H1 (cell line): ENCODE data around the gene CRADD. TPM values are rescaled to one million over a fixed set of nuclear protein-coding genes. Genes with fewer than 3 reads are reported as not detected.
A peak's percentile ranks its signal among the peaks of the same experiment; 100 is the strongest.

Experiments used
- CTCF ChIA-PET: fragments of 300-600 bp; sonication (Branson Sonifier 250); formaldehyde crosslinking; loops from one replicate; lab custom pipeline; 2021; ENCODE audit not compliant: partially characterized antibody; lab: Charles Lee
- POLR2A ChIA-PET: fragments of 300-600 bp; sonication (Branson Sonifier 250); formaldehyde crosslinking; loops from one replicate; lab custom pipeline; 2021; ENCODE audit warnings: inconsistent platforms; ENCODE audit not compliant: partially characterized antibody; lab: Charles Lee
- DNase-seq, 2 experiments: peaks; one replicate each; pipeline versions ENCODE4 v3.0.0 to v3.0.0-alpha.2; 2010 to 2022; ENCODE audit warnings: low spot score in 2 of 2, low read depth in 1 of 2, mixed read lengths in 1 of 2
- FAIRE-seq: peaks from 2 replicates; lab custom pipeline; 2011; peaks lifted over from hg19 to GRCh38; lab: Jason Lieb, UNC
- H2AFZ ChIP-seq: 2 replicates; pipeline ENCODE4 v1.8.1; 2012; ENCODE audit warnings: low read length, inconsistent platforms
- H2AK5ac ChIP-seq: 2 replicates; pipeline ENCODE4 v1.6.1; 2013; ENCODE audit warnings: low read depth, low read length
- H2BK120ac ChIP-seq: replicated peaks from 2 replicates; pipeline ENCODE3; 2013; ENCODE audit warnings: low read depth, low read length, inconsistent platforms
- H2BK12ac ChIP-seq: 2 replicates; pipeline ENCODE4 v1.6.1; 2013; ENCODE audit warnings: low read depth, low read length
- H2BK15ac ChIP-seq: 2 replicates; pipeline ENCODE4 v1.6.1; 2013; ENCODE audit warnings: low read length
- H2BK20ac ChIP-seq: 2 replicates; pipeline ENCODE4 v1.6.1; 2013; ENCODE audit warnings: low read length
- H2BK5ac ChIP-seq: 2 replicates; pipeline ENCODE4 v1.6.1; 2013; ENCODE audit warnings: low read depth, low read length
- H3K14ac ChIP-seq: 2 replicates; pipeline ENCODE4 v1.6.1; 2013; ENCODE audit warnings: inconsistent platforms; ENCODE audit not compliant: insufficient read length
- H3K18ac ChIP-seq: 2 replicates; pipeline ENCODE4 v1.6.1; 2013; ENCODE audit warnings: low read length; ENCODE audit errors: extremely low read depth
- H3K23ac ChIP-seq: 2 replicates; pipeline ENCODE4 v1.6.1; 2013; ENCODE audit warnings: inconsistent platforms; ENCODE audit not compliant: insufficient read length
- H3K23me2 ChIP-seq: 2 replicates; pipeline ENCODE4 v1.6.1; 2013; ENCODE audit warnings: low read depth, low read length
- H3K27ac ChIP-seq: 2 replicates; pipeline ENCODE4 v1.6.1; 2011; ENCODE audit warnings: low read depth, low read length, inconsistent platforms
- H3K27me3 ChIP-seq, 4 experiments: replicated peaks in 1 of 4; 1 replicate in 1 of 4; 2 replicates in 3 of 4; pipeline versions ENCODE4 v1.6.1 to v1.8.1; 2011 to 2013; ENCODE audit warnings: low read length in 3 of 4, mild to moderate bottlenecking in 3 of 4, inconsistent platforms in 2 of 4, mixed read lengths in 2 of 4, moderate library complexity in 1 of 4; ENCODE audit not compliant: control insufficient read depth in 3 of 4, insufficient read depth in 3 of 4; ENCODE audit errors: extremely low read depth in 1 of 4
- H3K36me3 ChIP-seq, 4 experiments: 2 replicates each; pipeline versions ENCODE4 v1.6.1 to v1.8.1; 2011 to 2013; ENCODE audit warnings: mild to moderate bottlenecking in 4 of 4, low read length in 3 of 4, moderate library complexity in 2 of 4, control low read depth in 1 of 4, inconsistent platforms in 1 of 4; ENCODE audit not compliant: insufficient read depth in 4 of 4, control insufficient read depth in 2 of 4
- H3K4ac ChIP-seq: replicated peaks from 2 replicates; pipeline ENCODE3; 2013; ENCODE audit warnings: low read length, low read depth, mixed read lengths, inconsistent platforms; ENCODE audit not compliant: insufficient read length
- H3K4me1 ChIP-seq, 4 experiments: replicated peaks in 1 of 4; 1 replicate in 1 of 4; 2 replicates in 3 of 4; pipeline versions ENCODE4 v1.6.1 to v1.8.1; 2011 to 2013; ENCODE audit warnings: low read length in 3 of 4, inconsistent platforms in 2 of 4, mixed read lengths in 1 of 4; ENCODE audit not compliant: insufficient read depth in 4 of 4, control insufficient read depth in 3 of 4
- H3K4me2 ChIP-seq, 2 experiments: 2 replicates each; pipeline versions ENCODE4 v1.6.1 to v1.8.1; 2011 to 2013; ENCODE audit warnings: low read depth in 2 of 2, low read length in 2 of 2, control low read depth in 1 of 2, inconsistent platforms in 1 of 2, mild to moderate bottlenecking in 1 of 2; ENCODE audit not compliant: insufficient read depth in 1 of 2
- H3K4me3 ChIP-seq, 4 experiments: fragments of 200-600, 300-600 bp in 1 of 4; sonication (generic), shearing (Covaris generic), sonication (Bioruptor Twin) in 1 of 4; 2 replicates each; pipeline versions ENCODE4 v1.5.1 to v1.8.1; 2011 to 2016; ENCODE audit warnings: low read length in 4 of 4, low read depth in 3 of 4, control low read depth in 2 of 4, inconsistent platforms in 2 of 4, mild to moderate bottlenecking in 2 of 4, mixed read lengths in 1 of 4, moderate library complexity in 1 of 4; ENCODE audit not compliant: insufficient read depth in 2 of 4; ENCODE audit errors: extremely low read depth in 1 of 4
- H3K56ac ChIP-seq: replicated peaks from 2 replicates; pipeline ENCODE3; 2013; ENCODE audit warnings: low read depth, mild to moderate bottlenecking, mixed read lengths, low read length, inconsistent platforms; ENCODE audit not compliant: insufficient read length
- H3K79me1 ChIP-seq: 2 replicates; pipeline ENCODE4 v1.6.1; 2013; ENCODE audit warnings: low read depth, low read length, control low read depth
- H3K79me2 ChIP-seq, 2 experiments: 2 replicates each; pipeline versions ENCODE4 v1.6.1 to v1.8.1; 2012 to 2013; ENCODE audit warnings: low read length in 2 of 2, mild to moderate bottlenecking in 2 of 2, inconsistent platforms in 1 of 2; ENCODE audit not compliant: insufficient read depth in 2 of 2, control insufficient read depth in 1 of 2
- H3K9ac ChIP-seq, 4 experiments: replicated peaks in 1 of 4; 1 replicate in 1 of 4; 2 replicates in 3 of 4; pipeline versions ENCODE4 v1.6.1 to v1.8.1; 2011 to 2013; ENCODE audit warnings: low read depth in 3 of 4, low read length in 3 of 4, control low read depth in 2 of 4, mild to moderate bottlenecking in 2 of 4, moderate library complexity in 2 of 4, inconsistent platforms in 1 of 4; ENCODE audit errors: extremely low read depth in 1 of 4
- H3K9me3 ChIP-seq, 2 experiments: 2 replicates each; pipeline versions ENCODE4 v1.6.1 to v1.8.1; 2012 to 2013; ENCODE audit warnings: mild to moderate bottlenecking in 2 of 2, moderate library complexity in 2 of 2, control low read depth in 1 of 2, inconsistent platforms in 1 of 2, low read depth in 1 of 2, low read length in 1 of 2, mixed read lengths in 1 of 2; ENCODE audit not compliant: insufficient read depth in 2 of 2
- H4K20me1 ChIP-seq, 2 experiments: replicated peaks in 1 of 2; 2 replicates each; pipeline versions ENCODE3 to v1.8.1; 2011 to 2013; ENCODE audit warnings: inconsistent platforms in 2 of 2, low read length in 2 of 2, mild to moderate bottlenecking in 1 of 2; ENCODE audit not compliant: insufficient read depth in 2 of 2, control insufficient read depth in 1 of 2
- H4K5ac ChIP-seq: 2 replicates; pipeline ENCODE4 v1.6.1; 2013; ENCODE audit warnings: low read length, low read depth, mixed read lengths, inconsistent platforms; ENCODE audit not compliant: insufficient read length
- H4K8ac ChIP-seq: 2 replicates; pipeline ENCODE4 v1.8.0; 2013; ENCODE audit warnings: mild to moderate bottlenecking, moderate library complexity, low read length, inconsistent platforms; ENCODE audit not compliant: insufficient read depth; ENCODE audit errors: extremely low read depth
- H4K91ac ChIP-seq: replicated peaks from 2 replicates; pipeline ENCODE3; 2013; ENCODE audit warnings: low read length, mixed read lengths, inconsistent platforms; ENCODE audit not compliant: insufficient read length
- ASH2L ChIP-seq: fragments of 200-600, 300-600 bp; sonication (generic); IDR thresholded peaks from one replicate; pipeline ENCODE4 v1.7.1; 2017; ENCODE audit warnings: low read length
- BCL11A ChIP-seq, 2 experiments: IDR thresholded peaks; one replicate each; pipeline ENCODE4 v1.6.1; 2011; ENCODE audit warnings: low read depth in 2 of 2, low read length in 2 of 2, mild to moderate bottlenecking in 2 of 2
- EZH2 ChIP-seq: fragments of 200-600 bp; sonication (generic); IDR thresholded peaks from 2 replicates; pipeline ENCODE4 v1.7.1; 2012; ENCODE audit warnings: low read depth, mild to moderate bottlenecking, moderate library complexity, low read length, inconsistent platforms; ENCODE audit not compliant: severe bottlenecking
- GTF2F1 ChIP-seq: IDR thresholded peaks from 2 replicates; pipeline ENCODE4 v1.6.1; 2012; ENCODE audit warnings: low read depth, low read length, improper control_type of control experiment, borderline replicate concordance
- KDM4A ChIP-seq: IDR thresholded peaks from one replicate; pipeline ENCODE4 v1.7.1; 2012; ENCODE audit warnings: low read depth, mild to moderate bottlenecking, moderate library complexity, low read length, inconsistent platforms; ENCODE audit not compliant: severe bottlenecking
- MAFK ChIP-seq: IDR thresholded peaks from 2 replicates; pipeline ENCODE4 v1.6.1; 2012; ENCODE audit warnings: low read depth, mild to moderate bottlenecking, improper control_type of control experiment, low read length
- PHF8 ChIP-seq: fragments of 200-600 bp; sonication (generic); conservative IDR thresholded peaks from 2 replicates; pipeline ENCODE4 v1.7.1; 2012; ENCODE audit warnings: low read depth, mild to moderate bottlenecking, inconsistent platforms, low read length, moderate library complexity
- RAD21 ChIP-seq, 2 experiments: IDR thresholded peaks in 1 of 2; conservative IDR thresholded peaks in 1 of 2; 2 replicates each; pipeline ENCODE4 v1.6.1; 2011; ENCODE audit warnings: low read depth in 2 of 2, low read length in 2 of 2, improper control_type of control experiment in 1 of 2, inconsistent platforms in 1 of 2, mild to moderate bottlenecking in 1 of 2, moderate library complexity in 1 of 2
- SIRT6 ChIP-seq: IDR thresholded peaks from one replicate; pipeline ENCODE4 v1.7.1; 2012; ENCODE audit warnings: low read length, inconsistent platforms
- SP1 ChIP-seq: IDR thresholded peaks from 2 replicates; pipeline ENCODE4 v1.6.1; 2011; ENCODE audit warnings: low read depth, low read length
- SP2 ChIP-seq: IDR thresholded peaks from 2 replicates; pipeline ENCODE4 v1.6.1; 2012; ENCODE audit warnings: mild to moderate bottlenecking, low read length, inconsistent platforms
- SRF ChIP-seq: IDR thresholded peaks from 2 replicates; pipeline ENCODE4 v1.6.1; 2011; ENCODE audit warnings: mild to moderate bottlenecking, low read depth, low read length, moderate library complexity
- TEAD4 ChIP-seq: IDR thresholded peaks from 2 replicates; pipeline ENCODE4 v1.6.1; 2012; ENCODE audit warnings: low read depth, low read length, inconsistent platforms, mixed read lengths
- YY1 ChIP-seq: IDR thresholded peaks from 2 replicates; pipeline ENCODE4 v1.6.1; 2011; ENCODE audit warnings: low read depth, mild to moderate bottlenecking, low read length
- WGBS, 2 experiments: shearing (Covaris generic) in 1 of 2; methylation state at CpG; one replicate each; pipeline versions ENCODE4 v1.1.6 to v1.1.7; 2013 to 2015; ENCODE audit warnings: low lambda C conversion rate in 2 of 2, mixed read lengths in 2 of 2, inconsistent platforms in 1 of 2, low coverage in 1 of 2, missing lambda C conversion rate in 1 of 2; ENCODE audit not compliant: insufficient replicate concordance in 2 of 2, insufficient coverage in 1 of 2, insufficient read length in 1 of 2; ENCODE audit errors: extremely low coverage in 1 of 2, missing lambda C conversion rate in 1 of 2; 5-methylcytosine and 5-hydroxymethylcytosine counted together
- polyA plus RNA-seq, 7 experiments: library from polyadenylated mRNA; depleted of rRNA in 3 of 7; stranded (reverse) in 5 of 7; unstranded in 2 of 7; fragments of >200 nt in 5 of 7; fragments of 200-250 nt in 2 of 7; gene quantifications; 1 replicate in 5 of 7; 2 replicates in 1 of 7; 4 replicates in 1 of 7; pipeline versions ENCODE4 v1.2.1 to v1.2.3, GENCODE V29; 2011 to 2013; ENCODE audit warnings: missing spikeins in 2 of 7, mixed read lengths in 2 of 7
- total RNA-seq: library from RNA; stranded (reverse); fragmentation: NEBNext Ultra II Directional; extraction: Animal tissue kit (Norgen Biotek cat#: 25700); gene quantifications from 2 replicates; pipeline ENCODE4 v1.2.1, GENCODE V29; 2021

CRADD gene
- total and polyA plus RNA-seq, 2 of the 8 experiments (the other 6 are each of a cell fraction or from before 2014, with no cell fraction given) = 8.1 to 15.4 TPM

- no peaks in the 10 kb centered on the region for H3K79me2 ChIP-seq
- no peak overlapping the region for H2BK15ac ChIP-seq
- no peaks in the 10 kb centered on the region for H3K36me3 ChIP-seq
- H3K27me3 ChIP-seq = no peaks in the 10 kb centered on the region
- H4K20me1 ChIP-seq = no peaks in the 10 kb centered on the region
- WGBS, 2 experiments = 64% methylated on average over 3 of the region's 3 CpGs; no CpG with 5 or more reads in 1 of the 2 experiments
- H3K23ac ChIP-seq = no peak overlapping the region
- peak overlapping the region; percentile 76 to 98; a peak in 3 of 4 replicates for H3K4me2 ChIP-seq
- H3K79me1 ChIP-seq = no peaks in the 10 kb centered on the region
- H3K14ac ChIP-seq = no peak overlapping the region
- H2BK5ac ChIP-seq = no peak overlapping the region
- peak overlapping the region; percentile 29 for H2BK120ac ChIP-seq
- H4K91ac ChIP-seq = no peak overlapping the region
- H3K4me3 ChIP-seq = peak overlapping the region in 1 of 4 experiments; percentile 68; a peak in 1 of 8 replicates
- H2BK20ac ChIP-seq = no peak overlapping the region
- H2AFZ ChIP-seq = no peak overlapping the region
- no peak for TF ChIP-seq BCL11A (IDR thresholded peaks at IDR 0.05; ENCODE audit: low read depth in 2 of 2, low read length in 2 of 2)
- TF ChIP-seq MAFK = no peak
- no peak for TF ChIP-seq PHF8
- TF ChIP-seq SP1 = no peak
- TF ChIP-seq TEAD4 = no peak
- no peak for TF ChIP-seq RAD21 (IDR thresholded peaks at IDR 0.05 in 1 of 2, conservative IDR thresholded peaks at IDR 0.05 in 1 of 2; ENCODE audit: low read depth in 2 of 2, low read length in 2 of 2)
- TF ChIP-seq GTF2F1 = no peak
- no peak for TF ChIP-seq SP2
- TF ChIP-seq EZH2 = no peak
- TF ChIP-seq YY1 = no peak
- TF ChIP-seq SRF = no peak
- TF ChIP-seq KDM4A = no peak
- TF ChIP-seq ASH2L = no peak
- no peak for TF ChIP-seq SIRT6
- CTCF ChIA-PET = interaction anchor here (0.9 to 1.0 kb wide), 4 partner anchors 8 to 125 kb away, joined by 3 read pairs; no protein-coding TSS in a partner anchor
- H4K5ac ChIP-seq = peak overlapping the region; percentile 65
- no peak overlapping the region for H3K4ac ChIP-seq
- H3K18ac ChIP-seq = peak overlapping the region; percentile 34; the same call in 1 of the 2 replicates
- H2BK12ac ChIP-seq = no peak overlapping the region
- no peak overlapping the region for H3K56ac ChIP-seq
- H3K9me3 ChIP-seq = no peaks in the 10 kb centered on the region
- H4K8ac ChIP-seq = no peak overlapping the region
- FAIRE-seq = no peak
- no peak overlapping the region for H3K27ac ChIP-seq
- POLR2A ChIA-PET = interaction anchor here (1.8 to 3.8 kb wide), 2 partner anchors 41 to 170 kb away, joined by 10 to 37 read pairs; partner anchors contain the start of gene SOCS2
- H3K4me1 ChIP-seq = peaks cover 0 to 17% (median 12%) of the 10 kb centered on the region in 4 experiments; a peak in 4 of 7 replicates
- H3K23me2 ChIP-seq = peaks cover 3% of the 10 kb centered on the region
- no peak for DNase-seq
- no peak overlapping the region for H2AK5ac ChIP-seq
- no peak overlapping the region for H3K9ac ChIP-seq
Observed at GRCh38 chr12:93740751-93741150, 63.6 kb downstream of the CRADD start.
